ENCODE measurements around the gene IQCK.
"Not testable (repeated sequence)": the region's sequence is repeated elsewhere in the genome, so short reads cannot be mapped to it uniquely, and the experiment has no call there.

Gene IQCK

DNA sequence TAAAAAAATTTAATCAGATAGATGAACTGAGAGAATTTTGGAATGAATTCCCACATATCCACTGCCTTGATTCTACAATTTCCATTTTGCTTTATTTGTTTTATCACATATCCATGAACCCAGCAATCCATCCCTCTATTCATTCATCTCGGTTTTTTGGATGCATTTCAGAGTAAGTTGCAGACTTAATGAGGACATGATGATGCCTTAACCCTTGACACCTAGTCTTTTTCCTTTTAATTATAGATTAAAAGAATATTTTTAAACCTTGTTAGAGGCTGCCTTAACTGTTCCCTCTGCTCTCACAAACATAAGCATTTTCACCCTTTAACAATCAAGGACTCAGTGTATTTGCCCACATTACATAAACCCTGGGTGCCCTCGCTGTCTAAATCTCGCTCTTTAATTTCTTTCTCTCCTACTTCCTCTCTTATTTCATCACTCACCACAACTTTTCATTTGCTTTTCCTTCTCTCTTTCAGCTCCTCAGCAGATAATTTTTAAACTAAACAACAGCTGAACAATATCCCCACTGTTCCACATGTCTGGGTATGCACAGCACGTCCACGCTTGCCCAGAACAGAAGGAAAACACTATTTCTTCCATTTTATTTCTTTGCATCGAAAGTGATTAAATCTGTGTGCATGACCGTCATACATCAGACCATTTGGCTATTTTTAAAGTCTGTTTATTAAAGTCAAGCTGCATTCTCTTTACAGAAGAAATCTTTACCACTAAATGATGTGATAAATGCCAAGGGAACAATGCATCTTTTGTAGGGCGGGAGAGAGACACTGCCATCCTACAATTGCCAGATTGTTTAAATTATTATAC lies 39.9 kb downstream of the IQCK start:
- DNase-seq (ENCODE audit: low spot score): no peak

- DNase-seq (ENCODE audit: low spot score): no peak
Observed at GRCh38 chr16:19760356-19761060, 42.4 kb downstream of the IQCK start.

DNA sequence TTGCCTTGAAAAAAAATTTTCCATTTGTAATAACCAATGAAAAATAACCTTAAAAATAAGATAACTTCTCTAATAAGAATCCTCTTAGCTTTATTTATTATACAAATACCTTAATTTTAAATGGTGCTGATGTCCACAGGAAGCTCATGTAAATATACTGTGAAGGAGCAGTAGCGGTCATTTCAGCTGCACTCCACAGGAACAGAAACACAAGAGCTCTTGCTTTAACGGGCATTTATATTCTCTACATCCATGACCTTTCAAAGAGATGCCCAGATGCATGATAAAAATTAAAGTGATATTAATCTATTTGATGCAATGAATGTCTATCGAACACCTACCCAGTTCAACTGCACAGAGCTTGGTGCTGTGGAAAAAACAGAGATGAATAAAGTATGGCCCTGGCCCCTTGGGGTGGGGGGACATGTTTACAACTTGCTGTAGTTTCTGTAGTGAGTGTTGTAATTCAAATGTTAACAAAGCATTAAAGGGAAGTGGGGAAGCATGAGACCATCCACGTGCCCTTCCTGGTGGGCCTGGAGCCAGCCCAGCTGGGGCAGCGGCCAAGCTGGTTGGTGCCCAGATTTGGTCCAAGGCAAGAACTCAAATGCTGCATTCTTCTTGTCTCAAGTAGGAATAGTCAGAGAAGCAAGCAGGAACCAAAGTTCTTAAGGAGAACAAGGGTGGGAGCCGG lies 47.9 kb downstream of the IQCK start:
- no peak for DNase-seq (ENCODE audit: low spot score)

DNA sequence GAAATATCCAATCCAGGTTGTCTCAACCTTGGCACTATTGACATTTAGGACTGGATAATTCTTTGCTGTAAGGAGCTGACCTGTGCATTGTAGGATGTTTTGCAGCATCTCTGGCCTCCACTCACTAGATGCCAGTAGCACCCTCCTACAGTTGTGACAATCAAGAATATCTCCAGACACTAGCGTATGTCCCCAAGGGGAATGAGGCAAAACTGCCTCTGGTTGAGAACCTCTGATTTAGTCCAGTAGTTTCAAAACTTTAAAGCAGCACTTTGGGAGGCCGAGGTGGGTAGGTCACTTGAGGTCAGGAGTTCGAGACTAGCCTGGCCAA lies 48.4 kb downstream of the IQCK start:
- no peak for DNase-seq (ENCODE audit: low spot score)

GRCh38 chr16:19766988-19767387 lies 48.9 kb downstream of the IQCK start:
- DNase-seq (ENCODE audit: low spot score): no peak

- no peak for DNase-seq (ENCODE audit: low spot score)
Observed at GRCh38 chr16:19767497-19767896, 49.4 kb downstream of the IQCK start.

DNA sequence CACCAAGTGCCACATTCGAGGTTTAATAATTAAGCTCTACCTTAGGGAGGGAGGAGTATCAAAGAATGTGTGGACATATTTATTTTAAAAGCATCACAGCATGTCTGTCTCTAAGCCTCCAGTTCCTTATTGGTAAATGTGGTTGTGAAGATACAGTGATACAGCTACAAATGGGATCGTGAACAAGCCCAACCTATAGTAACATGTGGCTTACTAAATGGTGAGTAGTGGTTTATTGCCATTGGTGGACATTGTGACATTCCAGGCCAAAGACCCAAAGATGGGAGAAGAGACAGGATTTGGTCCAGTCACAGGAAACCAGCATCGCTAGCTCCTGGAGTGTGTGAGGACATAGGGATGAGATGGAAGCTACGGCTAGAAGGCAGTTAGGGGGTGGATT lies 51.2 kb downstream of the IQCK start:
- DNase-seq (ENCODE audit: low spot score): no peak

- DNase-seq (ENCODE audit: low spot score): no peak
Observed at GRCh38 chr16:19771040-19771439, 53.0 kb downstream of the IQCK start.

DNA sequence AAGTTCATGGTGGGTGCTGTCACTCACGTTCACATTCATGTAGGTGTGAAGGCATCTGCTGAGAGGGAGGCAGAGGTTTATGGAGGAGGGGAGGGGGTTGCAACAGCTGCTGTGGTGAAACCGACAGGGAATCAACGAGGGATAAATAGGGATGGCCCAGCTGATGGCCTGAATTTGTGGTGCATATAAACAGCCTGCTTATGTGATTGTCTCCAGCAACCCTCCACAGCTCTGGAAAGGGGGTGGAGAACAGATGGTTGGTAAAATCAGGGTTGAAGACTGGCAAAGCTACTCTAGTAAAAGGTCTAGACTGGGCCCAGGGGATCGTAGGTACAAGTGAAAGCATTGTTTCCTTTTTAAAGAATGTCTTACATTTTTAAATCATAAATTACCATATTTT lies 53.7 kb downstream of the IQCK start:
- no peak for DNase-seq (ENCODE audit: low spot score)

DNA sequence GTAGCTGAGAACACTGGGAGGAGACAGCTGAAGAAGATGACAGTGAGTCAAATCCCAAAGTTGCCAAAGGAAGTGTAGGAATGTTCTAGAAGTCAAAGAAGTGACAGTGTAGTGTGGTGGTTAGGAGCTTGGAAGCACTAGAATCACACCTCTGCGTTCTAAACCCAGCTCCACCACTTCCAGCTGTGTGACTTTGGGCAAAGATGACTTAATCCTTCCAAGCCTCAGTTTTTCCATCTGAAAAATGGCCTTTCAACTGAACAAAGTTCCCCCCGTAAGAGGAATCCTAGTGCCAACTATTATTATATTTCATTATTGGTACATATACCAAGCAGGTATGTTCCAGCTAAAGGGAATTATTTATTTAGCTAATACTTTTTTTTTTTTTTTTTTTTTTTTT lies 56.0 kb downstream of the IQCK start:
- no peak for DNase-seq (ENCODE audit: low spot score)

GRCh38 chr16:19776147-19776546 lies 58.1 kb downstream of the IQCK start:
- no peak for DNase-seq (ENCODE audit: low spot score)

DNA sequence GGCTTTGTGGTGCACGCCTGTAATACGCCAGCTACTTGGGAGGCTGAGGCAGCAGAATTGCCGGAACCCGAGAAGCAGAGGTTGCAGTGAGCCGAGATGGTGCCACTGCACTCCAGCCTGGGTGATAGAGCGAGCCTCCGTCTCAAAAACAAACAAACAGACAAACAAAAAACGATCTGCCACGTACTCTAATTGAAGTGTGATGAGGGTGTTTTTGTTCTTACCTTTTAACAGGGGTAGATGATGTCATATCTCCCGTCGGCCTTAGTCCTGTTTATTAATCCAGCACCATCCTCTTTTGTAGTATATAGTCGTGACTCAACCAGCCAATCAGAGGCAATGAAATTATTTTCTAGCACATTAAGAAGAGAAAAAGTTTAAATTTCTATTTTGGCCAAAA lies 58.5 kb downstream of the IQCK start:
- no peak for DNase-seq (ENCODE audit: low spot score)

GRCh38 chr16:19780321-19780720 lies 62.2 kb downstream of the IQCK start:
- DNase-seq (ENCODE audit: low spot score): no peak

DNA sequence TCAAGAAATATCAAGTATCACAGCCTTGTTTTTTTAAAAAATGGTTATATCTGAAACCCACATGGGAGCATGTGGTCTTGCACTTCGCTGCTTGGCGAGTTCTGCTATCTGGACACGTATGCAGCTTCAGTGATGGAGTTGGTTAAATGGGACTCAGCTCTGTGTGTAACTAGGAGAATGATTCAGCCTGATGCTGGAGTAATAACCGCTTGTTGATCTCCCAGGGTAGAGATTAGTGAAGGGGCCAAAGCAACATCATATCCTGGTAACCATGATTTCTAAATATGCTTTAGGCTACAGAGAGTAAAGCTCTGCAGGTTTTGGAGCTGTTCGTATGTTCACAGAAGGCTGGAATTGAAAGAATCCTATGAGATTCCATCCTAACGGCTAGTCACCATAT lies 63.2 kb downstream of the IQCK start:
- no peak for DNase-seq (ENCODE audit: low spot score)

- no peak for DNase-seq (ENCODE audit: low spot score)
Observed at GRCh38 chr16:19783363-19784182, 65.5 kb downstream of the IQCK start.

GRCh38 chr16:19784183-19784736 lies 66.2 kb downstream of the IQCK start:
- DNase-seq (ENCODE audit: low spot score): no peak

DNA sequence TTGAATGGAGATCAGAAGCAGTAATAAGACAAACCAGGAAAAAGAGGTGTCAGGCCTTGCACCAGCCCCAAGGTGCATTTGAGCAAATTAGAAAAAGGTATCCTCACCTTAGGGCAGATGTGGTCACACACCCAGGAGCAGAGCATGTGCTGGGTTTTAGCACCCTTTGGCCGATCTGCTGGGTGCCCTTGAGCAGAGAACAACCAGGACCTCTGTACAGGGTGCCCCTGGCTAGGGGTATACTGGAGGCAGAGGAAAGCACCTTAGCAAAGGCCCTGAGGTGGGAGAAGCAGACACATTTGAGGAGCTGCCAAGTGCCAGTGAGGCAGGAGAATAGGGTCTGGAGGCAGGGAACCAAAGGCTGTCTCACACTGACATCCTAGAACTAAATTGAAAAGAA lies 67.0 kb downstream of the IQCK start:
- DNase-seq (ENCODE audit: low spot score): no peak

GRCh38 chr16:19785512-19786130 lies 67.5 kb downstream of the IQCK start:
- DNase-seq (ENCODE audit: low spot score): no peak

GRCh38 chr16:19801369-19801768 lies 83.3 kb downstream of the IQCK start:
- DNase-seq (ENCODE audit: low spot score): not testable (repeated sequence)

GRCh38 chr16:19801824-19802223 lies 83.8 kb downstream of the IQCK start:
- not testable (repeated sequence) for DNase-seq (ENCODE audit: low spot score)

GRCh38 chr16:19802612-19803011 lies 84.5 kb downstream of the IQCK start:
- no peak for DNase-seq (ENCODE audit: low spot score)

Measured in CD4-positive, alpha-beta T cell treated with Interleukin-2 at 100 ng/mL for 4 hours (primary cell).